ENCODE measurements around the gene FBXL19. TPM values are rescaled to one million over a fixed set of nuclear protein-coding genes. Genes with fewer than 3 reads are reported as not detected.
A peak's percentile ranks its signal among the peaks of the same experiment; 100 is the strongest.

Gene FBXL19
- polyA plus RNA-seq, 2 of the 4 experiments (the other 2 are of a cell fraction): 5.6 to 21.5 TPM

- POLR2A ChIA-PET: interaction anchor here (2.1 kb wide), 1 partner anchor 56 kb away, joined by 9 read pairs; no protein-coding TSS in a partner anchor
- Histone ChIP-seq H3K4me3 (no peak overlapping the region), H3K27ac (no peak overlapping the region; a peak in 1 of 6 replicates), H3K4me2 (no peak overlapping the region), H3K9me3 (no peaks in the 10 kb centered on the region), H3K4me1 (peaks cover 16% of the 10 kb centered on the region; the same call in 2 of the 3 replicates)
- ATAC-seq (no peak), FAIRE-seq (no peak), DNase-seq (ENCODE audit: low read depth in 1 of 2, low spot score in 1 of 2) (no peak)
- CTCF ChIA-PET: interaction anchor here (0.9 to 4.1 kb wide), 12 partner anchors 10 to 95 kb away, joined by 3 to 46 read pairs (median 11); no protein-coding TSS in a partner anchor
- WGBS (ENCODE audit: missing lambda C conversion rate): 89% methylated on average over 5 of the region's 5 CpGs
- TF ChIP-seq RNF2 (IDR thresholded peaks at IDR 0.05; ENCODE audit: borderline replicate concordance, low read depth) (no peak), EHMT2 (IDR thresholded peaks at IDR 0.05; ENCODE audit: low read depth) (no peak), GATA3 (IDR thresholded peaks at IDR 0.05; ENCODE audit: borderline replicate concordance) (no peak), NFE2L2 (conservative IDR thresholded peaks at IDR 0.05; ENCODE audit: low read length) (no peak), CEBPB (IDR thresholded peaks at IDR 0.05) (no peak), ESRRA (IDR thresholded peaks at IDR 0.05; ENCODE audit: borderline replicate concordance, low read length) (no peak), TFCP2L1 (CRISPR knock-in tag; IDR thresholded peaks at IDR 0.05) (no peak), TP53 (CRISPR knock-in tag; IDR thresholded peaks at IDR 0.05) (no peak)
- TF ChIP-seq, protein P1, sequence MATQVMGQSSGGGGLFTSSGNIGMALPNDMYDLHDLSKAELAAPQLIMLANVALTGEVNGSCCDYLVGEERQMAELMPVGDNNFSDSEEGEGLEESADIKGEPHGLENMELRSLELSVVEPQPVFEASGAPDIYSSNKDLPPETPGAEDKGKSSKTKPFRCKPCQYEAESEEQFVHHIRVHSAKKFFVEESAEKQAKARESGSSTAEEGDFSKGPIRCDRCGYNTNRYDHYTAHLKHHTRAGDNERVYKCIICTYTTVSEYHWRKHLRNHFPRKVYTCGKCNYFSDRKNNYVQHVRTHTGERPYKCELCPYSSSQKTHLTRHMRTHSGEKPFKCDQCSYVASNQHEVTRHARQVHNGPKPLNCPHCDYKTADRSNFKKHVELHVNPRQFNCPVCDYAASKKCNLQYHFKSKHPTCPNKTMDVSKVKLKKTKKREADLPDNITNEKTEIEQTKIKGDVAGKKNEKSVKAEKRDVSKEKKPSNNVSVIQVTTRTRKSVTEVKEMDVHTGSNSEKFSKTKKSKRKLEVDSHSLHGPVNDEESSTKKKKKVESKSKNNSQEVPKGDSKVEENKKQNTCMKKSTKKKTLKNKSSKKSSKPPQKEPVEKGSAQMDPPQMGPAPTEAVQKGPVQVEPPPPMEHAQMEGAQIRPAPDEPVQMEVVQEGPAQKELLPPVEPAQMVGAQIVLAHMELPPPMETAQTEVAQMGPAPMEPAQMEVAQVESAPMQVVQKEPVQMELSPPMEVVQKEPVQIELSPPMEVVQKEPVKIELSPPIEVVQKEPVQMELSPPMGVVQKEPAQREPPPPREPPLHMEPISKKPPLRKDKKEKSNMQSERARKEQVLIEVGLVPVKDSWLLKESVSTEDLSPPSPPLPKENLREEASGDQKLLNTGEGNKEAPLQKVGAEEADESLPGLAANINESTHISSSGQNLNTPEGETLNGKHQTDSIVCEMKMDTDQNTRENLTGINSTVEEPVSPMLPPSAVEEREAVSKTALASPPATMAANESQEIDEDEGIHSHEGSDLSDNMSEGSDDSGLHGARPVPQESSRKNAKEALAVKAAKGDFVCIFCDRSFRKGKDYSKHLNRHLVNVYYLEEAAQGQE (IDR thresholded peaks at IDR 0.05): no peak
These were observed 22.8 kb upstream of the FBXL19 start for GRCh38 chr16:30900588-30900987.

DNA sequence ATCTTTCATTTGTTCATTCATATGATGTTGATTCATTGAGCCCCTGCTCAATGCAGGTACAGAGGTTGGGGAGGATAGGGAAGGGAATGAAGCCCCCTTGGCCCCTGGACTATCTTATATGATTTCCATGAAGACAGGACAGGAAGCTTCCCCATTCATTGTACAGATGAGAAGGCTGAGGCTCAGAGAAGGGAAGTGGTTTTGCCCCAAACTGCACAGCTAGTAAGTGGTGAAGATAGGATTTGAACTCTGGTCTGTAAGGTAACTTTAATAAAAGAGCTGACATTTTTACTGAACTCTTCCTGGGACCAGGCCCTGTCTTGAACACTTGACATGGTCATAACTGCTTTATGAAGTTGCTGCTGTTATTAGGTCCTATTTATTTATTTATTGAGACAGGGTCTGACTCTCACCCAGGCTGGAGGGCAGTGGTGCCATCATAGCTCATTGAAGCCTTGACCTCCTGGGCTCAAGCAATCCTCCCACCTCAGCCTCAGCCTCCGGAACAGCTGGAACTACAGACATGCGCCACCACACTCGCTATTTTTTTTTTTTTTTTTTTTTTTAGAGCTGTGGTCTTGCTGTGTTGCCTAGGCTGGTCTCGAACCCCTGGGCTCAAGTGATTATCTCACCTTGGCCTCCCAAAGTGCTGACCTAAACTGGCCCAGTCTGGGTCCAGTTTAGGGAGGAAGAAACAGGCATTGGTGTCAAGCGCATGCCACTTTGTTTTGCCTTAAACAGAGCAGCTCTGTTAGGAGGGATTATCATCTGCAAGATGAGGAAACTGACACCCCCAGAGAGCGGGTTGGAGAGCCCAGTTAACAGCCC is 22.0 kb upstream of the FBXL19 start:
- peak overlapping the region; percentile 89 to 95 for H3K27ac ChIP-seq

DNA sequence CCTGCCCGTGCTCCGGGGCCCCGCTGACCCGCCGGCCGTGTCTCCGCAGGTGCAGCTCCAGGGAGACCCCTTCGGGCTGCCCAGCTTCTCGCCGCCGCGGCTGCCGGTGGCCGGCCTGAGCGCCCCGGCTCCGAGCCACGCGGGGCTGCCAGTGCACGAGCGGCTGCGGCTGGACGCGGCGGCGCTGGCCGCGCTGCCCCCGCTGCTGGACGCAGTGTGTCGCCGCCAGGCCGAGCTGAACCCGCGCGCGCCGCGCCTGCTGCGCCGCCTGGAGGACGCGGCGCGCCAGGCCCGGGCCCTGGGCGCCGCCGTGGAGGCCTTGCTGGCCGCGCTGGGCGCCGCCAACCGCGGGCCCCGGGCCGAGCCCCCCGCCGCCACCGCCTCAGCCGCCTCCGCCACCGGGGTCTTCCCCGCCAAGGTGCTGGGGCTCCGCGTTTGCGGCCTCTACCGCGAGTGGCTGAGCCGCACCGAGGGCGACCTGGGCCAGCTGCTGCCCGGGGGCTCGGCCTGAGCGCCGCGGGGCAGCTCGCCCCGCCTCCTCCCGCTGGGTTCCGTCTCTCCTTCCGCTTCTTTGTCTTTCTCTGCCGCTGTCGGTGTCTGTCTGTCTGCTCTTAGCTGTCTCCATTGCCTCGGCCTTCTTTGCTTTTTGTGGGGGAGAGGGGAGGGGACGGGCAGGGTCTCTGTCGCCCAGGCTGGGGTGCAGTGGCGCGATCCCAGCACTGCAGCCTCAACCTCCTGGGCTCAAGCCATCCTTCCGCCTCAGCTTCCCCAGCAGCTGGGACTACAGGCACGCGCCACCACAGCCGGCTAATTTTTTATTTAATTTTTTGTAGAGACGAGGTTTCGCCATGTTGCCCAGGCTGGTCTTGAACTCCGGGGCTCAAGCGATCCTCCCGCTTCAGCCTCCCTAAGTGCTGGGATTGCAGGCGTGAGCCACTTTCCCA is 21.1 kb upstream of the FBXL19 start:
- H3K4me2 ChIP-seq: peak overlapping the region; percentile 85
- CTCF ChIA-PET: interaction anchor here (0.7 to 4.1 kb wide), 34 partner anchors 8 to 175 kb away, joined by 3 to 46 read pairs (median 6); partner anchors contain the start of gene BCL7C
- FAIRE-seq (no peak), ATAC-seq (peak; percentile 88 to 96), DNase-seq (ENCODE audit: low read depth in 1 of 2, low spot score in 1 of 2) (peak; percentile 77 to 82)
- TF ChIP-seq FOSL2 (IDR thresholded peaks at IDR 0.05): no peak
- no peak for TF ChIP-seq FOSL2 (CRISPR knock-in tag; IDR thresholded peaks at IDR 0.05)
- TF ChIP-seq POLR2A (IDR thresholded peaks at IDR 0.05; ENCODE audit: low read length): peak; percentile 59; the same call in 1 of the 2 replicates
- TF ChIP-seq, protein P2, sequence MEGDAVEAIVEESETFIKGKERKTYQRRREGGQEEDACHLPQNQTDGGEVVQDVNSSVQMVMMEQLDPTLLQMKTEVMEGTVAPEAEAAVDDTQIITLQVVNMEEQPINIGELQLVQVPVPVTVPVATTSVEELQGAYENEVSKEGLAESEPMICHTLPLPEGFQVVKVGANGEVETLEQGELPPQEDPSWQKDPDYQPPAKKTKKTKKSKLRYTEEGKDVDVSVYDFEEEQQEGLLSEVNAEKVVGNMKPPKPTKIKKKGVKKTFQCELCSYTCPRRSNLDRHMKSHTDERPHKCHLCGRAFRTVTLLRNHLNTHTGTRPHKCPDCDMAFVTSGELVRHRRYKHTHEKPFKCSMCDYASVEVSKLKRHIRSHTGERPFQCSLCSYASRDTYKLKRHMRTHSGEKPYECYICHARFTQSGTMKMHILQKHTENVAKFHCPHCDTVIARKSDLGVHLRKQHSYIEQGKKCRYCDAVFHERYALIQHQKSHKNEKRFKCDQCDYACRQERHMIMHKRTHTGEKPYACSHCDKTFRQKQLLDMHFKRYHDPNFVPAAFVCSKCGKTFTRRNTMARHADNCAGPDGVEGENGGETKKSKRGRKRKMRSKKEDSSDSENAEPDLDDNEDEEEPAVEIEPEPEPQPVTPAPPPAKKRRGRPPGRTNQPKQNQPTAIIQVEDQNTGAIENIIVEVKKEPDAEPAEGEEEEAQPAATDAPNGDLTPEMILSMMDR (IDR thresholded peaks at IDR 0.05): peak; percentile 79
- TF ChIP-seq MYC (IDR thresholded peaks at IDR 0.05; ENCODE audit: borderline replicate concordance, low read length): 0 out of 2 replicates have a peak, but pooled peaks have one; percentile 25
- peak; percentile 50; the same call in 1 of the 2 replicates for TF ChIP-seq PHF8 (IDR thresholded peaks at IDR 0.05; ENCODE audit: borderline replicate concordance, low read depth)
- peak; percentile 53 for TF ChIP-seq SMC3 (IDR thresholded peaks at IDR 0.05)
- TF ChIP-seq JUN (IDR thresholded peaks at IDR 0.05): peak; percentile 37 to 82; a peak in 2 of 5 replicates
- no peak for TF ChIP-seq CEBPB (IDR thresholded peaks at IDR 0.05)
- 25% methylated on average over 52 of the region's 99 CpGs for WGBS (ENCODE audit: missing lambda C conversion rate)
- 0 out of 3 replicates have a peak, but pooled peaks cover 1% of the 10 kb centered on the region for H3K4me1 ChIP-seq
- H3K4me3 ChIP-seq: peak overlapping the region; percentile 49
- no peaks in the 10 kb centered on the region for H3K9me3 ChIP-seq
- POLR2A ChIA-PET: interaction anchor here (0.6 to 2.1 kb wide), 10 partner anchors 9 to 215 kb away, joined by 3 to 18 read pairs (median 4); partner anchors contain the start of genes BCL7C, FBXL19 and KAT8
- peak overlapping the region; percentile 89 to 95 for H3K27ac ChIP-seq

More for the DNA sequence above, 22.0 kb upstream of the FBXL19 start:
- WGBS (ENCODE audit: missing lambda C conversion rate): 48% methylated on average over 6 of the region's 6 CpGs
- Histone ChIP-seq H3K9me3 (no peaks in the 10 kb centered on the region), H3K4me1 (peaks cover 7% of the 10 kb centered on the region; the same call in 2 of the 3 replicates), H3K4me2 (peak overlapping the region; percentile 85), H3K4me3 (peak overlapping the region; percentile 49)
- FAIRE-seq: no peak
- TF ChIP-seq FOXS1 (CRISPR knock-in tag; IDR thresholded peaks at IDR 0.05) (no peak), ZSCAN20 (CRISPR knock-in tag; IDR thresholded peaks at IDR 0.05) (no peak), GATA3 (IDR thresholded peaks at IDR 0.05; ENCODE audit: borderline replicate concordance) (0 out of 2 replicates have a peak, but pooled peaks have one; percentile 4)
- ATAC-seq: no peak
- DNase-seq (ENCODE audit: low read depth in 1 of 2, low spot score in 1 of 2): peak in 1 of 2 experiments; percentile 42
- ChIA-PET CTCF (interaction anchor here (0.7 to 4.1 kb wide), 31 partner anchors 8 to 174 kb away, joined by 3 to 46 read pairs (median 7); partner anchors contain the start of gene BCL7C), POLR2A (interaction anchor here (0.9 to 2.1 kb wide), 4 partner anchors 25 to 216 kb away, joined by 4 to 18 read pairs (median 8); partner anchors contain the start of gene KAT8)

Measured in A549 (cell line).